Measurements from ENCODE around the gene OR2AG1. TPM values are rescaled to one million over a fixed set of nuclear protein-coding genes. Genes with fewer than 3 reads are reported as not detected.

Gene OR2AG1
- total and polyA plus RNA-seq, 2 donors (not counting 1 experiment from before 2014, with no cell fraction given), result not detected

GRCh38 chr11:6813656-6814055 lies 30.8 kb downstream of the OR2AG1 start:
- H2AFZ ChIP-seq (ENCODE audit: low read length), result no peak overlapping the region
- DNase-seq (ENCODE audit: low read depth in 2 of 2), result no peak
- no peak overlapping the region for H3K4me3 ChIP-seq (replicated peaks in 1 of 4; ENCODE audit: control extremely low read depth in 1 of 4, insufficient read depth in 1 of 4, low read depth in 3 of 4, low read length in 4 of 4)
- no peak overlapping the region for H3K4me2 ChIP-seq (ENCODE audit: extremely low read depth, insufficient read depth, low read length)
- H3K4me1 ChIP-seq (ENCODE audit: control insufficient read depth, extremely low read depth, insufficient read depth, low read length), result no peaks in the 10 kb centered on the region
- TF ChIP-seq CTCF (conservative IDR thresholded peaks at IDR 0.05 in 1 of 2, IDR thresholded peaks at IDR 0.05 in 1 of 2; ENCODE audit: low read depth in 1 of 2, low read length in 2 of 2) (no peak), EZH2 (IDR thresholded peaks at IDR 0.05; ENCODE audit: low read length, missing control alignments) (no peak)
- H3K27me3 ChIP-seq (ENCODE audit: control insufficient read depth, insufficient read depth, low read length), result no peaks in the 10 kb centered on the region
- H3K79me2 ChIP-seq (ENCODE audit: control insufficient read depth, insufficient read depth, low read length), result no peaks in the 10 kb centered on the region
- H4K20me1 ChIP-seq (ENCODE audit: control insufficient read depth, extremely low read depth, insufficient read depth, low read length), result no peaks in the 10 kb centered on the region
- no peaks in the 10 kb centered on the region for H3K36me3 ChIP-seq (ENCODE audit: control insufficient read depth, insufficient read depth, low read length)
- no peaks in the 10 kb centered on the region for H3K9me3 ChIP-seq (ENCODE audit: control insufficient read depth, insufficient read depth, low read depth, low read length)
- H3K27ac ChIP-seq (ENCODE audit: insufficient read depth, low read length), result no peak overlapping the region
- no peak overlapping the region for H3K9ac ChIP-seq (ENCODE audit: insufficient read depth, low read length)

GRCh38 chr11:6817694-6818093 lies 34.9 kb downstream of the OR2AG1 start:
- H3K27me3 ChIP-seq (ENCODE audit: control insufficient read depth, insufficient read depth, low read length), result no peaks in the 10 kb centered on the region
- no peak overlapping the region for H3K27ac ChIP-seq (ENCODE audit: insufficient read depth, low read length)
- no peak overlapping the region for H3K4me3 ChIP-seq (replicated peaks in 1 of 4; ENCODE audit: control extremely low read depth in 1 of 4, insufficient read depth in 1 of 4, low read depth in 3 of 4, low read length in 4 of 4)
- H4K20me1 ChIP-seq (ENCODE audit: control insufficient read depth, extremely low read depth, insufficient read depth, low read length), result no peaks in the 10 kb centered on the region
- no peaks in the 10 kb centered on the region for H3K36me3 ChIP-seq (ENCODE audit: control insufficient read depth, insufficient read depth, low read length)
- H3K9me3 ChIP-seq (ENCODE audit: control insufficient read depth, insufficient read depth, low read depth, low read length), result no peaks in the 10 kb centered on the region
- no peak for DNase-seq (ENCODE audit: low read depth in 2 of 2)
- H2AFZ ChIP-seq (ENCODE audit: low read length), result no peak overlapping the region
- TF ChIP-seq CTCF (conservative IDR thresholded peaks at IDR 0.05 in 1 of 2, IDR thresholded peaks at IDR 0.05 in 1 of 2; ENCODE audit: low read depth in 1 of 2, low read length in 2 of 2) (no peak), EZH2 (IDR thresholded peaks at IDR 0.05; ENCODE audit: low read length, missing control alignments) (no peak)
- H3K9ac ChIP-seq (ENCODE audit: insufficient read depth, low read length), result no peak overlapping the region
- no peaks in the 10 kb centered on the region for H3K4me1 ChIP-seq (ENCODE audit: control insufficient read depth, extremely low read depth, insufficient read depth, low read length)
- no peak overlapping the region for H3K4me2 ChIP-seq (ENCODE audit: extremely low read depth, insufficient read depth, low read length)
- no peaks in the 10 kb centered on the region for H3K79me2 ChIP-seq (ENCODE audit: control insufficient read depth, insufficient read depth, low read length)

- Histone ChIP-seq H3K36me3 (ENCODE audit: control insufficient read depth, insufficient read depth, low read length) (no peaks in the 10 kb centered on the region), H3K4me2 (ENCODE audit: extremely low read depth, insufficient read depth, low read length) (no peak overlapping the region), H2AFZ (ENCODE audit: low read length) (no peak overlapping the region), H3K79me2 (ENCODE audit: control insufficient read depth, insufficient read depth, low read length) (no peaks in the 10 kb centered on the region), H3K27ac (ENCODE audit: insufficient read depth, low read length) (no peak overlapping the region), H4K20me1 (ENCODE audit: control insufficient read depth, extremely low read depth, insufficient read depth, low read length) (no peaks in the 10 kb centered on the region), H3K9me3 (ENCODE audit: control insufficient read depth, insufficient read depth, low read depth, low read length) (no peaks in the 10 kb centered on the region), H3K27me3 (ENCODE audit: control insufficient read depth, insufficient read depth, low read length) (no peaks in the 10 kb centered on the region), H3K4me3 (replicated peaks in 1 of 4; ENCODE audit: control extremely low read depth in 1 of 4, insufficient read depth in 1 of 4, low read depth in 3 of 4, low read length in 4 of 4) (no peak overlapping the region), H3K9ac (ENCODE audit: insufficient read depth, low read length) (no peak overlapping the region), H3K4me1 (ENCODE audit: control insufficient read depth, extremely low read depth, insufficient read depth, low read length) (no peaks in the 10 kb centered on the region)
- TF ChIP-seq EZH2 (IDR thresholded peaks at IDR 0.05; ENCODE audit: low read length, missing control alignments), result no peak
- no peak for TF ChIP-seq CTCF (conservative IDR thresholded peaks at IDR 0.05 in 1 of 2, IDR thresholded peaks at IDR 0.05 in 1 of 2; ENCODE audit: low read depth in 1 of 2, low read length in 2 of 2)
- DNase-seq (ENCODE audit: low read depth in 2 of 2), result no peak
Observed at GRCh38 chr11:6818967-6819366, 36.1 kb downstream of the OR2AG1 start.

All from fibroblast of lung (primary cell).